Measurements from ENCODE around the gene SENP8.

The SENP8 gene

DNA sequence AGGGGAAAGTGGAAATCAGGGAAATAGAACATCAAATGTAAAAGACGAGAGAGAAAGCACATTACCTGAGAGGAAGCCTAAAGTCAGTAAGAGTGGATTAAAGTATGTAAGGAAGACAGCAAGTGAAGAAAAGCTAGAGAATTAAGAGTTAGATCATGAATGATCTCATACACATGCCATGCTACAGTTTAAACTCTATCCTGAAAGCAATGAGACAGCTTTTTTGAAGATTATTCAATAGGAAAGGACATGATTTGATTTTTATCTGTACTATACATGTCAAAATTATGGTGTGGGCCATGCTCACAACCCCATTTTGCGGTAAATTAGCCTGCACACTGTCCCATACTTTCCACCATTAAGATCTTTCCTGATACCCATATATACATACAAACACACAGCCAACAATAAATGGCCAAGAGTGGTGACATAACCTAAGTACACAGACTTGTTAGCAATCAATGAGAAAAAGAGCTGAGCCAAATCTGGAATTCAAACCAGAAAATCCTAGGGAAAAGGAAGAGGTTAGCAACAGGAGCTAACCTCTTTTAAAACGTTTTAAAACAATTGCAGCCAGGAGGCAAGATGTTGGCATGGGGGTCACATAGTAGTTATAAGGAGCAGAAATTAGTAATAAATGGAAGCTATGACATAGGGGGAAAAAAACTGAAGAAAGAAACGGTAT is 4.7 kb upstream of the SENP8 start:
- no peak for DNase-seq (ENCODE audit: low read depth)

GRCh38 chr15:72116731-72117485 is 1.3 kb upstream of the SENP8 start:
- DNase-seq (ENCODE audit: low read depth) = peak; percentile 11

DNA sequence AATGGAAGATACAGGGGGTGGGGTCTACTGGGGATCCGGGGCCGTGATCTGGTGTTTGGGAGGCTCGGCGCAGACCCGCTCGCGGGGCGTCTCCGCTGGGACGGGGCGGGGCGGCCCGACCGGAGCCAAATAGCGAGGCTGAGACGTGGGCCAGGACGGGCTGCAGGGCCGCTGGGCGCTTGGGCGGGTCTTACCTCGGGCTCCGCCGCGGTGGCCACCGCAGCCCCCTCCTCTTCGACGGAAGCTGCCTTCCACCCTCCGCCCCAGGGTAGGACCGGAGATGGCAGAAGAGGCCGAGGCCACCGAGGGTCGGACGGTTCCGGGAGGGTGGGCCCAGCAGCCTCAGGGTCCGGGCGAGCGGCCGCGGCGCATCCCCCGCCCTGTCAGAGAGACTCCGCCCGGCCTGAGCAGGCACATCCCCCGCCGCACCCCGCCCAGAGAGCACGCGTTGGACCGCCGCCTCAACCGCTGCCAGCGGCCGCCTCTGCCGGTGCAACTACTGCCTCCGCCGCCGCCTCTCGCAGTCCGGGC is 652 bp upstream of the SENP8 start:
- peak; percentile 59 for DNase-seq (ENCODE audit: low read depth)

GRCh38 chr15:72124218-72124617 is 6.0 kb downstream of the SENP8 start:
- no peak for DNase-seq (ENCODE audit: low read depth)

GRCh38 chr15:72127724-72128322 is 9.6 kb downstream of the SENP8 start:
- DNase-seq (ENCODE audit: low read depth) = no peak

DNA sequence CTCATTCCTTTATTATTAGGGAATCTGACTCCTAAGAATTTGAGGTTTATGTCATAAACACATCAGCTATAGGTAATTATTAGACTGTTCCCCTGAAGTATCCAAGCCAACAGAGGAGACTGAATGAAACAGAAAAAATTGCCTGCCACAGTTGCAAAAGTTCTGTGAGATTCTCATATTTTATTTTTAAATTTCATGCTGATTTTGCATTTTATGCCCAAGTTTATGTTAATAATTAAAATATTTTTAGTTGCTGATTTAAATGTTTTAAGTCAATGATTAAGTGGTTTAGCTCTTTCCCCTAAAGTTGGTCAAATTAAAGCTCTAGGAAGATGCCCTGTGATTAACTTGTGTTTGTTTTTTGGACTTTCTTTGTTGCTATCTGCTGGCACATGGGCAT is 10.2 kb downstream of the SENP8 start:
- DNase-seq (ENCODE audit: low read depth) = no peak

- DNase-seq (ENCODE audit: low read depth) = no peak
Observed at GRCh38 chr15:72130272-72130671, 12.1 kb downstream of the SENP8 start.

- no peak for DNase-seq (ENCODE audit: low read depth)
Observed at GRCh38 chr15:72131922-72132321, 13.7 kb downstream of the SENP8 start.

GRCh38 chr15:72133211-72133610 is 15.0 kb downstream of the SENP8 start:
- no peak for DNase-seq (ENCODE audit: low read depth)

- DNase-seq (ENCODE audit: low read depth) = no peak
Observed at GRCh38 chr15:72135719-72136118, 17.5 kb downstream of the SENP8 start.

DNA sequence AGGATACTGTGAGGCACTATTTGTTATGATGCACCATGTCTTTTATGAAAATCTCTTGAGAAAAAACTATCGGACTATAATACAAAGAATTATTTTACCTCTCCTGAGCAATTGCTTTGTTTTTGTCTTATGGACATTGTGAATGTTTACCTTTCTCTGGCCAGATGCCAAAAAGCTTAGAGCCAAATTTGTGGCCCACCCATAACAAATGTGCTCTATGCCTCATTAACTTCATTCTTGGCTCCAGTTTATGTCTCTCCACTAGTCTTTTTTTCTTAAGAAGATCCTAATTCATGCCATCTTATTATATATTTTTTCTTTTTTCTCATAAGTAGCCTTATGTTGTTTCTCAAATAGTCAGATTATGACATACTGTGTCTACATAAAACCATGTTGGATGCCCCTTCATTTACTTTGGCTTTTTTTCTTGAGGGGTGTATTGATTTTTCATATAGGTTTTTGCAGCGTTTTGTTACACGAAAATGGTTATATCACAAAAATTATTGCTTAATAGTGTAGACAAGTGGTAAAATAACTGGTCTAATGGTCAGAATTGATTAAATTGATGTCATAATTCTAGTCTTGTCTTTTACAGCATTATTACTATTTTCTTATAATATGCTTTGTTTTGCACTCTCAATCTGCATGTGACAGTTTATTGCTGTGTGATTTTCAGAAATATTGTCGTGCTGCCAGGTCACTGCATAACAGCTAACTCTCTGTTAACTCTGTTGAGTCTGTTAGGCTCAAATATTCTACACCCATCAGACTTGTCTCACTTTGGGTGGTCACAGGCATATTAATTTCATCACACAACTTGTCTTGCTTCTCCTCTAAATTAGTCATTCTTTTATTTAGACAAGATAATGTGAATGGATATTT is 18.2 kb downstream of the SENP8 start:
- no peak for DNase-seq (ENCODE audit: low read depth)

GRCh38 chr15:72139667-72140066 is 21.5 kb downstream of the SENP8 start:
- no peak for DNase-seq (ENCODE audit: low read depth)

GRCh38 chr15:72140088-72140487 is 21.9 kb downstream of the SENP8 start:
- DNase-seq (ENCODE audit: low read depth) = no peak

DNA sequence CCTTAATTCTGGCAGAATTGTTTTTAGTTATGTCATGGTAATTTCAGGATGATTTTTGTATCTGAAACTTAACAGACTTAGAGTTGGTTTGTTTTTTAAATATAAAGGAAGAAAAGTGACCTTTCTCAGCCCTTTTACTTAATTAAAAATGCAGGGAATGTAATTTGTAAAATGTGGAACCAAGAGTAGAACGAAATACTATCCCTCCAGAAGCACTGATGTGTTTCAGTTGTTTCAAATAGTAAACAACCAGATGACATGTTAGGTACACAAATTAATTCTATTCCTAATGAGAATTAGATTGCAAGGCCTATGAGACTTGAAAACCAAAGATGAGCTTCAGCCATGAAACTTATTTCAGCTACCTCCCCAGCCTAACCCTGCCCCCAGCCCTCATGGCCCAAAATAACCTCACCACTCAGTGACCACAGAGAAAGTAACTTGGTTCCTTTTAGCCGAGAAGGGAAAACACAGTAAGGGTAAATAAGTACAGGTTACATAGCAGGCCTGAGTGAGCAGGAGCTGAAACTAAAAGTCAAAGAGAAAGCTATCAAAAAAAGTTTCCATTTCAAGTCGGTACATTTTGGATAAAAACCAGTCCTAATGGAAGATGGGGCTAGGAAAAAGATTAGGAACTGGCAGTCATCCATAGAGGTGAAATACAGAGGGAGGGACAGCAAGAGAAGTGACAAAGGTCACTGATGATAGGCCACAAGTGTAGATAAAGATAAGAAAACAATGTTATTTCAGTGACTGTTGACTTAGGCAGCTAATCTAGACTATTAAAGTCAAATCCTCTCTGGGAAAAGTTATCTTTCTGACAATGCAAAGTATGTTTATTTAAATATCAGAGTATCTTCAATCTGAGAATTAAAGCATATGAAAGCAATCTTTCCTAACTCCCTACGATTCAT is 23.2 kb downstream of the SENP8 start:
- DNase-seq (ENCODE audit: low read depth) = no peak

- DNase-seq (ENCODE audit: low read depth) = no peak
Observed at GRCh38 chr15:72146221-72146620, 28.0 kb downstream of the SENP8 start.

- DNase-seq (ENCODE audit: low read depth) = no peak
Observed at GRCh38 chr15:72146934-72147333, 28.7 kb downstream of the SENP8 start.

DNA sequence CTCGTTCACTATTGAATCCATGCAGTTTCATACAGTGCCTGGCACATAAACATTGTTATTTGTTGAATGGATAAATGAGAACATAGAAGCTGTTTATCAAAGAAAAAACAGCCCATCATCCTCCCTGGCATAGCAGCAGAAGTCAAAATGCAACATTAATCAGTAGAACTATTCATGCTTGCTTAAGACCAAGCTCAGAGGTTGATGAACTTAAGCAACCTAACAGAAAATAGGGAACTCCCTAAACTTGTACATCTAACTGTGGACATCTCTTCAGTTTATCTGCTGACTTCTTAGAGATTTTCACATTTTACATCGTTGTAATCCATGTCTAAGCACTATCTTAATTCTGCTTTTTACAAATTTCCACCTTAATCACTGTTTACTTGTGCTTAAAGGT is 29.2 kb downstream of the SENP8 start:
- no peak for DNase-seq (ENCODE audit: low read depth)

- DNase-seq (ENCODE audit: low read depth) = no peak
Observed at GRCh38 chr15:72153269-72154000, 35.2 kb downstream of the SENP8 start.

DNA sequence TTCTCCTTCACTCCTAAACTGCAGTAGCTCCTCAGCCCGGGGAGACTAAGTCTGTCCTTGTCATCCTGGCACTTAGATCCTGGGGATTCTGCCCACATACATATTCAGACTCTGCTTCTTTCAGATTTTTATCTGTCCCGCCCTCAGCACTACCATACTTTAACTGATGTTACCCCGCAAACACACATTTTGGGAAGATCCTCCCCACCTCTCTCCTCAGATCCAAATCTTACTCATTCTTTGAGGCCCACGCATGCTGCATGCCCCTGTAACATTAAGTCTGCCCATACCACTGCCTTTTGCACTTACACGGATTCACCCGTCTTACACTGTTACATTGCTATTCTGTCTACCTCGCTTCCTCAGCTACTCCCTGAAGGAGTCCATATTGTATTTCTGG is 36.1 kb downstream of the SENP8 start:
- DNase-seq (ENCODE audit: low read depth) = no peak

- no peak for DNase-seq (ENCODE audit: low read depth)
Observed at GRCh38 chr15:72155003-72155621, 36.9 kb downstream of the SENP8 start.

Measured in activated T-cell treated with anti-CD3 and anti-CD28 coated beads for 24 hours (primary cell).